ENCODE measurements around the gene NBPF1. TPM values are rescaled to one million over a fixed set of nuclear protein-coding genes. Genes with fewer than 3 reads are reported as not detected.
"Not testable (repeated sequence)": the region's sequence is repeated elsewhere in the genome, so short reads cannot be mapped to it uniquely, and the experiment has no call there.

The NBPF1 gene
- total and polyA plus RNA-seq, 9 of the 15 experiments (the other 6 are each of a cell fraction or from before 2014, with no cell fraction given), result 5.2 to 42.6 (median 24.1) TPM

DNA sequence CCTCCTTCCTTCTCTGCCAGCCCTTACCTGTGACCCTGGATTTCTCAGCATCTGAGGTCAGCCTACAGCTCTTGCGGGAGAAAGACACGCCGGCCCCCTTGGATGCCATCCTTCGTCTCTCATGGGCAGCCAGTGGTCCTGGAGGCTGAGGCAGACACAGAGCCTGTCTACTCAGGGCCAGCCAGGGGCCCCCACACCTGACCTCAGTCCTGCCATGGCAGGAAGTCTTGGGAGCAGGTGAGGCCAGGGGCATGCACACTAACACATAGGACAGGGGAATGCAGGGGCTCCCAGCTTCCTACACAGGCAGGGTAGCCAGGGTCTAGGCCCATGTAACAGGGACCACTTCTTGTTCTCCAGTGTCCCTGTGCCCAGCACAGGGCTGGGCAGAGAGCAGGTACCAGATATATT is 29.6 kb upstream of the NBPF1 start:
- peaks cover 67% of the 10 kb centered on the region for H3K79me2 ChIP-seq (ENCODE audit: control insufficient read depth, insufficient read depth, low read length)
- H3K27me3 ChIP-seq (ENCODE audit: control insufficient read depth in 2 of 2, insufficient read depth in 2 of 2, low read length in 2 of 2); BruUV-seq (replicated peaks); FAIRE-seq; intact Hi-C loops (cut with micrococcal nuclease); H3K9me1 ChIP-seq (ENCODE audit: control insufficient read depth, insufficient read depth, low read length); H3K27ac ChIP-seq (ENCODE audit: extremely low read depth, low read depth, low read length); H2AFZ ChIP-seq (ENCODE audit: low read depth, low read length); H3K9me3 ChIP-seq (replicated peaks; ENCODE audit: control insufficient read depth, insufficient read depth, low read depth, low read length); CTCF ChIA-PET (ENCODE audit: low intra/inter-chr PET ratio); DNase-seq (ENCODE audit: extremely low read depth in 1 of 4, low spot score in 3 of 4); ATAC-seq; TF ChIP-seq TOE1 (IDR thresholded peaks at IDR 0.05; ENCODE audit: borderline replicate concordance): not testable (repeated sequence)
- peaks cover 27 to 52% of the 10 kb centered on the region in 2 experiments for H3K4me1 ChIP-seq (replicated peaks in 1 of 2; ENCODE audit: control insufficient read depth in 2 of 2, insufficient read depth in 2 of 2, low read length in 2 of 2)
- POLR2A ChIA-PET, result interaction anchor here (0.8 to 4.8 kb wide), 3 partner anchors 12 to 22 kb away, joined by 5 to 37 read pairs (median 8); no protein-coding TSS in a partner anchor
- TF ChIP-seq ZNF263 (CRISPR knock-in tag; IDR thresholded peaks at IDR 0.05; ENCODE audit: borderline replicate concordance), result 0 out of 2 replicates have a peak, but pooled peaks have one; percentile 16
- peak; percentile 77; the same call in 1 of the 2 replicates for TF ChIP-seq ZNF12 (CRISPR knock-in tag; IDR thresholded peaks at IDR 0.05)
- TF ChIP-seq POLR2G (IDR thresholded peaks at IDR 0.05; ENCODE audit: low read depth, low read length), result peak; percentile 50; the same call in 1 of the 2 replicates
- TF ChIP-seq IRF2 (CRISPR knock-in tag; IDR thresholded peaks at IDR 0.05), result peak; percentile 61; the same call in 1 of the 2 replicates
- 0 out of 4 replicates have a peak, but pooled peaks of 1 of the 2 experiments have one; percentile 20 for TF ChIP-seq KDM4B (IDR thresholded peaks at IDR 0.05; ENCODE audit: borderline replicate concordance in 2 of 2, low read depth in 1 of 2)
- peak; percentile 54 for TF ChIP-seq SAP30 (IDR thresholded peaks at IDR 0.05; ENCODE audit: borderline replicate concordance, insufficient read depth, low read depth, low read length, poor library complexity, severe bottlenecking)
- TF ChIP-seq TOE1 (CRISPR knock-in tag; IDR thresholded peaks at IDR 0.05; ENCODE audit: borderline replicate concordance, low read depth), result peak; percentile 91; the same call in 1 of the 2 replicates
- TF ChIP-seq, protein P1, sequence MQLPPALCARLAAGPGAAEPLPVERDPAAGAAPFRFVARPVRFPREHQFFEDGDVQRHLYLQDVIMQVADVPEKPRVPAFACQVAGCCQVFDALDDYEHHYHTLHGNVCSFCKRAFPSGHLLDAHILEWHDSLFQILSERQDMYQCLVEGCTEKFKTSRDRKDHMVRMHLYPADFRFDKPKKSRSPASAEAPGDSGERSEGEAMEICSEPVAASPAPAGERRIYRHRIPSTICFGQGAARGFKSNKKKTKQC (CRISPR knock-in tag; IDR thresholded peaks at IDR 0.05), result peak; percentile 62; the same call in 1 of the 2 replicates
- 0 out of 2 replicates have a peak, but pooled peaks have one; percentile 41 for TF ChIP-seq TAF15 (IDR thresholded peaks at IDR 0.05; ENCODE audit: low read depth, low read length)
- TF ChIP-seq POLR2AphosphoS5 (IDR thresholded peaks at IDR 0.05; ENCODE audit: control insufficient read depth, insufficient read depth, low read depth, low read length), result peak; percentile 17; the same call in 1 of the 2 replicates
- 0 out of 2 replicates have a peak, but pooled peaks have one; percentile 31 for TF ChIP-seq FOXJ2 (tag; IDR thresholded peaks at IDR 0.05)
- peak; percentile 23 for TF ChIP-seq POLR2B (IDR thresholded peaks at IDR 0.05; ENCODE audit: low read depth, partially characterized antibody)
- peak; percentile 70 for TF ChIP-seq RBFOX2 (IDR thresholded peaks at IDR 0.05; ENCODE audit: low read depth, low read length)
- TF ChIP-seq NR1H2 (CRISPR knock-in tag; IDR thresholded peaks at IDR 0.05), result peak; percentile 49; the same call in 1 of the 2 replicates
- TF ChIP-seq, protein P2, sequence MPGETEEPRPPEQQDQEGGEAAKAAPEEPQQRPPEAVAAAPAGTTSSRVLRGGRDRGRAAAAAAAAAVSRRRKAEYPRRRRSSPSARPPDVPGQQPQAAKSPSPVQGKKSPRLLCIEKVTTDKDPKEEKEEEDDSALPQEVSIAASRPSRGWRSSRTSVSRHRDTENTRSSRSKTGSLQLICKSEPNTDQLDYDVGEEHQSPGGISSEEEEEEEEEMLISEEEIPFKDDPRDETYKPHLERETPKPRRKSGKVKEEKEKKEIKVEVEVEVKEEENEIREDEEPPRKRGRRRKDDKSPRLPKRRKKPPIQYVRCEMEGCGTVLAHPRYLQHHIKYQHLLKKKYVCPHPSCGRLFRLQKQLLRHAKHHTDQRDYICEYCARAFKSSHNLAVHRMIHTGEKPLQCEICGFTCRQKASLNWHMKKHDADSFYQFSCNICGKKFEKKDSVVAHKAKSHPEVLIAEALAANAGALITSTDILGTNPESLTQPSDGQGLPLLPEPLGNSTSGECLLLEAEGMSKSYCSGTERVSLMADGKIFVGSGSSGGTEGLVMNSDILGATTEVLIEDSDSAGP (CRISPR knock-in tag; IDR thresholded peaks at IDR 0.05), result peak; percentile 56
- TF ChIP-seq GTF2E2 (tag; IDR thresholded peaks at IDR 0.05), result 0 out of 2 replicates have a peak, but pooled peaks have one; percentile 6
- TF ChIP-seq CBFB (CRISPR knock-in tag; IDR thresholded peaks at IDR 0.05), result peak; percentile 32; the same call in 1 of the 2 replicates
- in situ Hi-C loops (cut with MboI), result loop anchor here (5.0 kb wide), 2 partner anchors 76 to 104 kb away; no protein-coding TSS in a partner anchor
- peak overlapping the region; percentile 76 to 97 for H3K9ac ChIP-seq (ENCODE audit: insufficient read depth in 1 of 2, low read depth in 2 of 2, low read length in 2 of 2)
- peaks cover 39% of the 10 kb centered on the region for H3K36me3 ChIP-seq (ENCODE audit: control insufficient read depth, insufficient read depth, low read length)
- peak overlapping the region; percentile 50 for H3K4me3 ChIP-seq
- H4K20me1 ChIP-seq (replicated peaks; ENCODE audit: control insufficient read depth, insufficient read depth, low read length), result peaks cover 19% of the 10 kb centered on the region; the same call in 1 of the 2 replicates
- H3K4me2 ChIP-seq (ENCODE audit: insufficient read depth, low read length), result peak overlapping the region; percentile 82
- 96% methylated on average over 4 of the region's 4 CpGs for WGBS (ENCODE audit: insufficient coverage, low coverage, missing lambda C conversion rate)
